Type B pancreatic cell (in vitro differentiated cells): ENCODE results near the gene SRPK1. TPM values are rescaled to one million over a fixed set of nuclear protein-coding genes. Genes with fewer than 3 reads are reported as not detected.

Source experiments
- DNase-seq: peaks from one replicate; pipeline ENCODE4 v3.0.0; 2021; ENCODE audit warnings: mixed read lengths; ENCODE audit not compliant: unreplicated experiment; ENCODE audit errors: extremely low spot score
- H3K27ac Mint-ChIP-seq: 2 replicates; pipeline ENCODE4 v1.8.0; 2021; ENCODE audit warnings: mild to moderate bottlenecking, mixed read lengths
- H3K27me3 Mint-ChIP-seq: 2 replicates; pipeline ENCODE4 v1.8.0; 2021; ENCODE audit warnings: mixed read lengths
- H3K36me3 Mint-ChIP-seq: 2 replicates; pipeline ENCODE4 v1.8.0; 2021; ENCODE audit warnings: mixed read lengths
- H3K4me1 Mint-ChIP-seq: one replicate; pipeline ENCODE4 v1.8.0; 2021; ENCODE audit warnings: mixed read lengths; ENCODE audit not compliant: unreplicated experiment
- H3K4me3 Mint-ChIP-seq: 2 replicates; pipeline ENCODE4 v1.8.0; 2021; ENCODE audit warnings: mild to moderate bottlenecking, mixed read lengths
- H3K9me3 Mint-ChIP-seq: 2 replicates; pipeline ENCODE4 v1.8.0; 2021; ENCODE audit warnings: mixed read lengths
- total RNA-seq: library from RNA; stranded (reverse); gene quantifications from 2 replicates; pipeline ENCODE4 v1.2.1, GENCODE V29; 2021; ENCODE audit warnings: low replicate concordance
- TF ChIP-seq, protein P1 (sequence below): fragments of 200-600 bp; sonication (generic); conservative IDR thresholded peaks from 2 replicates; pipeline ENCODE4 v1.5.0; 2021; ENCODE audit warnings: antibody characterized with exemption, mild to moderate bottlenecking

Gene SRPK1
- total RNA-seq, 1 donor from 2014 or later = 73.8 TPM

DNA sequence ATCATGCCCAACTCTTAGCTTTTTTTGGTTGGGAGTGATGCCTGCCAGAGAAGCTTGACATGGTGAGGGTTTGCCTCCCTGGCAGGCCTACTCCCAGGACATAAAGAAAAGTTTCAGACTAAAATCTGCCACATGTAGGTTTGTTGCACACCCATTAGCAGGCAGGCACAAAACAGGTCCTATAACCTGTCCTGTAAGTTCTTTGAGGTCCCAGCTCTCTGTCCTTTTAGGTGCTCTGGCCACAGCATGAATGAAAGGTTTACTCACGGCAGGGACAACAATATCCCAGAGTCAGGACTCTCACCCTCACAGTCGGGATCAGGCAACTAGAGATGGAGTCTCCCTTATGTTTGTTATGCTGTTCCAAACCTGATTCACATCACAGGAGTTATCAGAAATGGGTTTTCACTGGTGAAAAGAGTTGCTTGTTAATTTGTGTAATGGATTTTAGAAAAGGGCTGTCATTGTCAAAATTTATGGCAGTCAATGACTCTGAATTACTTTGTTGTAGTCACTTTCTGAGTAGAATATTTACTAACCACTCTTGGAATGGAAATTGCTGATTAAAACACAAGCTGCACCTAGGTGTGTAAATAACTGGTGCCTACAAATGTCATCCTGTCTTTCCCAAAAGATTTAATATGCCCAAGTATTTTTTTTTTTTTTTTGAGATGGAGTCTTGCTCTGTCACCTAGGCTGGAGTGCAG lies 5.8 kb upstream of the SRPK1 start:
- H3K27ac Mint-ChIP-seq = peak overlapping the region; percentile 73
- peaks cover 7% of the 10 kb centered on the region for H3K27me3 Mint-ChIP-seq
- no peaks in the 10 kb centered on the region for H3K36me3 Mint-ChIP-seq
- TF ChIP-seq, protein P1, sequence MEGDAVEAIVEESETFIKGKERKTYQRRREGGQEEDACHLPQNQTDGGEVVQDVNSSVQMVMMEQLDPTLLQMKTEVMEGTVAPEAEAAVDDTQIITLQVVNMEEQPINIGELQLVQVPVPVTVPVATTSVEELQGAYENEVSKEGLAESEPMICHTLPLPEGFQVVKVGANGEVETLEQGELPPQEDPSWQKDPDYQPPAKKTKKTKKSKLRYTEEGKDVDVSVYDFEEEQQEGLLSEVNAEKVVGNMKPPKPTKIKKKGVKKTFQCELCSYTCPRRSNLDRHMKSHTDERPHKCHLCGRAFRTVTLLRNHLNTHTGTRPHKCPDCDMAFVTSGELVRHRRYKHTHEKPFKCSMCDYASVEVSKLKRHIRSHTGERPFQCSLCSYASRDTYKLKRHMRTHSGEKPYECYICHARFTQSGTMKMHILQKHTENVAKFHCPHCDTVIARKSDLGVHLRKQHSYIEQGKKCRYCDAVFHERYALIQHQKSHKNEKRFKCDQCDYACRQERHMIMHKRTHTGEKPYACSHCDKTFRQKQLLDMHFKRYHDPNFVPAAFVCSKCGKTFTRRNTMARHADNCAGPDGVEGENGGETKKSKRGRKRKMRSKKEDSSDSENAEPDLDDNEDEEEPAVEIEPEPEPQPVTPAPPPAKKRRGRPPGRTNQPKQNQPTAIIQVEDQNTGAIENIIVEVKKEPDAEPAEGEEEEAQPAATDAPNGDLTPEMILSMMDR = no peak
- no peaks in the 10 kb centered on the region for H3K9me3 Mint-ChIP-seq
- H3K4me3 Mint-ChIP-seq = no peak overlapping the region
- H3K4me1 Mint-ChIP-seq = peaks cover 5% of the 10 kb centered on the region
- no peak for DNase-seq

DNA sequence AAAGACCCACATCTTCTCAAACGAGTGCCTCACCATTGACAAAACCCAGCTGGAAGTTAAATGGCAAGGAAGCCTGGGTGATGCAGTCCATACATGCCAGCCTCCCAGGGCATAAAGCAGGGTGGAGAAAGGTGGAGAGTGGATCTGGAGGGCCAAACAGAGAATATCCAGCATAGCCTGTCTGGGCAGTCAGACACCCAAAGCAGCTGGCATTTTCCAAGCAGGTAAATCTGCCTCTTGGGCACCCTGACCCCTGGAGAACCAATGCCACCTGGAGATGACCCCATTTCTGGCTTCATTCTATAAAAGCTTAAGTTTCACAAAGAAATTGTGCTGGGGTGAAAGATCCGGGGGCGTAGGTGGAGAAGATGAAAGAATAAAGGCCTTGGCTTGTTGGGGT lies 5.1 kb upstream of the SRPK1 start:
- H3K4me1 Mint-ChIP-seq = peaks cover 8% of the 10 kb centered on the region
- TF ChIP-seq, protein P1 = no peak
- H3K27me3 Mint-ChIP-seq = peaks cover 6% of the 10 kb centered on the region
- H3K4me3 Mint-ChIP-seq = no peak overlapping the region
- no peaks in the 10 kb centered on the region for H3K36me3 Mint-ChIP-seq
- no peak for DNase-seq
- peak overlapping the region; percentile 73 for H3K27ac Mint-ChIP-seq
- H3K9me3 Mint-ChIP-seq = no peaks in the 10 kb centered on the region

DNA sequence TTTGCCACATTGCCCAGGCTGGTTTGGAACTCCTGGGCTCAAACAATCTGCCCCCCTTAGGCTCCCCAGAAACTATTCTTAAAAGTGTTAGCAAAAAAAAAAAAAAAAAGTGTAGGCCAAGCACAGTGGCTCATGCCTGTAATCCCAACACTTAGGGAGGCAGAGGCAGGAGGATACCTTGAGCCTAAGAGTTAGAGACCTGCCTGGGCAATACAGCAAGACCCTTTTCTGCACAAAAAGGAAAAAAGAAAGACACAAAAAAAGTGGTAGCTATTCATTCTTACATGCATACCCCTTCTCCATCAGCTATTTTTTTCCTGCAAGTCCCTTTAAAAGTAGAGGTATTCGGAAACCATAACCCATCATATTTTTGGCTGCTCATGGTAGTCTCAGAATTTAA lies 3.2 kb upstream of the SRPK1 start:
- H3K4me1 Mint-ChIP-seq = peaks cover 9% of the 10 kb centered on the region
- no peaks in the 10 kb centered on the region for H3K27me3 Mint-ChIP-seq
- DNase-seq = no peak
- no peaks in the 10 kb centered on the region for H3K36me3 Mint-ChIP-seq
- H3K27ac Mint-ChIP-seq = no peak overlapping the region
- no peaks in the 10 kb centered on the region for H3K9me3 Mint-ChIP-seq
- TF ChIP-seq, protein P1 = no peak
- no peak overlapping the region for H3K4me3 Mint-ChIP-seq

DNA sequence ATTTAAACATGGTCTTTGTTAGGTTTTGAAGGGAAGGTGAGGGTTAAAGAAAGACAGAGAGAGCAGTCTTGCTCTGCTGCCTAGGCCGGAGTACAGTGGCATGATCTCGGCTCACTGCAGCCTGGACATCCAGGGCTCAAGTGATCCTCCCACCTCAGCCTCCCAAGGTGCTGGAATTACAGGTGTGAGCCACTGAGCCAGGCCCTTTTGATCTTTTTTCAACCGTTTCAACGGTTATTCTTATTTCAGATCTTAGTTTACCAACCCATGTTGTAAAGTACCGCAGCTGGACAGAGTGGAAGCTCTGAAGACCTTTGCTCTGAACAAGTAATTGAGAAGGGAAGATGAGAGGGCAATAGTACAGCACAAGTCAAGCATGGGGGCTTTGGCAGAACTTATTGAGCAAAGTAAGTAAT lies 1.2 kb upstream of the SRPK1 start:
- H3K27me3 Mint-ChIP-seq = no peaks in the 10 kb centered on the region
- no peak for DNase-seq
- TF ChIP-seq, protein P1 = no peak
- peak overlapping the region; percentile 90 for H3K4me3 Mint-ChIP-seq
- H3K27ac Mint-ChIP-seq = no peak overlapping the region
- H3K9me3 Mint-ChIP-seq = no peaks in the 10 kb centered on the region
- peaks cover 3% of the 10 kb centered on the region for H3K36me3 Mint-ChIP-seq
- peaks cover 19% of the 10 kb centered on the region for H3K4me1 Mint-ChIP-seq

DNA sequence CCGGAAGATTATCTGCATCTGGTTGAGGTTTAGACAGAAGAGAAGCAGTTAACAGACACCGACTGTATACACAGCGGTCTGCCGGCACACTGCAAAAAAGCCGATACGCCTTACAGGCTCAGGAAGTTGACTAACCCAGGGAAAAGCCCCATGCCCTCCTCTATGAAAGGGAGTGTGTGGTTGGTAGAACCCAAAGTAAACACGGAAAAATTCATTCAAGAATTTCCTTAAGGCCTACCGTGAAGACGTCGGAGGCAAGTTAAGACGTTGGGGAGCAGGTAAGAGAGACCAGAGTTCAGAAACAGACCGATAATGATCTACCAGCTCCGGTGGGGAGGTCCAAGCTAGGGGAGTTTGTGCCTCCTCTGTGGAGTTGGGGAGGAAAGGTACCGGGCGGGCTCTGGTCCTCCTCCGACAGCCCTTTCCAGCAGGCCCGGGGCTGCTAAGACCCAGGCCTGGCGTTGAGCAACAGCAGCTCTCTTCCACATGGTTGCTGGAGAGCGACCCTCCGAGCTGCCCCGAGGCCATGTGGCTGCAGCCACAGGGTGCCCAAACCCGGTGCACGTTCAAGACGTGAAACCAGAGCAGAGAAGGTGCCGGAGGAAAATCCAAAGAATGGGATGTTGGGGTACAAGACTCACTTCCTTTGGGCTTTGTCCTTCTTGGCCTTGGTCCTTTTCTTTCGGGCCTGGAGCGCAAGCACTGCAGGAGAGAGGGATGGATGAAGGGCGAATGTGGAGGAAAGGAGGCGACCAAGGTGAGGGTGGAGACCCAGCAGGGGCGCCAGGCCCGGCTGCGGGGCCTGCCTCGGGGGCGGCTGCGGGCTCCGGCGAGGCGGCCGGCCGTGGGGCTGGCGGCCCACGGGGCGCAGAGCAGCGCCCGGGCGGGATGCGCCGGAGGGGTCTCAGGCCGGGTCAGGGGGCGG lies 809 bp downstream of the SRPK1 start:
- no peaks in the 10 kb centered on the region for H3K27me3 Mint-ChIP-seq
- no peaks in the 10 kb centered on the region for H3K9me3 Mint-ChIP-seq
- TF ChIP-seq, protein P1 = no peak
- H3K4me3 Mint-ChIP-seq = peak overlapping the region; percentile 100
- H3K4me1 Mint-ChIP-seq = peaks cover 19% of the 10 kb centered on the region
- H3K27ac Mint-ChIP-seq = peak overlapping the region; percentile 95
- DNase-seq = no peak
- peaks cover 3% of the 10 kb centered on the region for H3K36me3 Mint-ChIP-seq
